HepG2 (cell line): ENCODE data around the gene PTCD2. TPM values are rescaled to one million over a fixed set of nuclear protein-coding genes. Genes with fewer than 3 reads are reported as not detected.
A peak's percentile ranks its signal among the peaks of the same experiment; 100 is the strongest.

Experiments used
- ATAC-seq: fragments of 200-7000 bp; cut with Tn5 transposase; 3 replicates; pipeline ENCODE4 v1.9.1; 2020; ENCODE audit warnings: mild to moderate bottlenecking, moderate library complexity
- BruUV-seq: library from RNA; stranded (reverse); fragments of 400-500 nt; replicated peaks from 2 replicates; lab custom pipeline; 2021; lab: Mats Ljungman, UMichigan
- CTCF ChIA-PET: fragments of 300-600 bp; formaldehyde crosslinking; extraction: SDS; loops from one replicate; lab custom pipeline; 2021; ENCODE audit warnings: low total read pairs, inconsistent platforms, low intra/inter-chr PET ratio; lab: Yijun Ruan, JAX
- POLR2A ChIA-PET: fragments of 350-600 bp; sonication (Branson Sonifier 250); formaldehyde crosslinking; loops from one replicate; lab custom pipeline; 2020; ENCODE audit warnings: antibody characterized with exemption, inconsistent platforms; lab: Yijun Ruan, JAX
- DNase-seq: peaks from one replicate; pipeline ENCODE4 v3.0.0-alpha.2; 2015; ENCODE audit warnings: low spot score
- FAIRE-seq: peaks from 3 replicates; lab custom pipeline; 2011; peaks lifted over from hg19 to GRCh38; lab: Jason Lieb, UNC
- H2AFZ ChIP-seq: one replicate; pipeline ENCODE4 v1.6.1; 2011; ENCODE audit warnings: low read length, inconsistent platforms
- H3K27ac ChIP-seq: fragments of 300-600 bp; 3 replicates; pipeline ENCODE4 v1.8.0; 2011; ENCODE audit warnings: mixed run types, mild to moderate bottlenecking, mixed read lengths, low read length, inconsistent platforms; ENCODE audit not compliant: insufficient read depth; ENCODE audit errors: extremely low read length
- H3K27me3 ChIP-seq, 2 experiments: fragments of 200-600 bp in 1 of 2; 2 replicates in 1 of 2; 3 replicates in 1 of 2; pipeline versions ENCODE4 v1.6.0 to v1.8.0; 2011; ENCODE audit warnings: low read length in 2 of 2, mild to moderate bottlenecking in 2 of 2, moderate library complexity in 2 of 2, inconsistent platforms in 1 of 2; ENCODE audit not compliant: insufficient read depth in 2 of 2, control insufficient read depth in 1 of 2
- H3K36me3 ChIP-seq, 2 experiments: fragments of 200-600 bp in 1 of 2; replicated peaks in 1 of 2; 2 replicates in 1 of 2; 3 replicates in 1 of 2; pipeline versions ENCODE4 v1.5.1 to v1.8.0; 2011; ENCODE audit warnings: low read length in 2 of 2, inconsistent platforms in 1 of 2; ENCODE audit not compliant: insufficient read depth in 2 of 2, control insufficient read depth in 1 of 2
- H3K4me1 ChIP-seq: 2 replicates; pipeline ENCODE4 v1.5.1; 2012; ENCODE audit warnings: low read length, inconsistent platforms; ENCODE audit not compliant: insufficient read depth
- H3K4me2 ChIP-seq: 2 replicates; pipeline ENCODE4 v1.6.0; 2011; ENCODE audit warnings: low read depth, low read length, inconsistent platforms
- H3K4me3 ChIP-seq, 3 experiments: fragments of 200-600 bp in 1 of 3; sonication (generic), shearing (Covaris generic) in 1 of 3; replicated peaks in 1 of 3; 2 replicates each; pipeline ENCODE4 v1.5.1; 2011 to 2016; ENCODE audit warnings: low read length in 3 of 3, inconsistent platforms in 2 of 3, low read depth in 2 of 3, mild to moderate bottlenecking in 2 of 3, control low read depth in 1 of 3, mixed read lengths in 1 of 3; ENCODE audit not compliant: insufficient read depth in 1 of 3
- H3K79me2 ChIP-seq: one replicate; pipeline ENCODE4 v1.6.1; 2011; ENCODE audit warnings: low read length, inconsistent platforms; ENCODE audit not compliant: insufficient read depth
- H3K9ac ChIP-seq: 2 replicates; pipeline ENCODE4 v1.6.0; 2011; ENCODE audit warnings: mild to moderate bottlenecking, low read depth, low read length, inconsistent platforms; ENCODE audit not compliant: insufficient read depth
- H3K9me3 ChIP-seq: 2 replicates; pipeline ENCODE4 v1.5.1; 2012; ENCODE audit warnings: mild to moderate bottlenecking, low read length
- H4K20me1 ChIP-seq: 2 replicates; pipeline ENCODE4 v1.6.0; 2011; ENCODE audit warnings: inconsistent platforms, mild to moderate bottlenecking, low read length, moderate library complexity; ENCODE audit not compliant: insufficient read depth
- ATF7-NPFF ChIP-seq: sonication (generic); formaldehyde crosslinking; IDR thresholded peaks from 2 replicates; pipeline ENCODE4 v1.8.1; 2023; ENCODE audit warnings: mild to moderate bottlenecking, low read depth, missing genetic modification reagents, moderate library complexity
- CAMTA2 ChIP-seq: sonication (generic); formaldehyde crosslinking; IDR thresholded peaks from 2 replicates; pipeline ENCODE4 v1.4.0; 2020; ENCODE audit warnings: mild to moderate bottlenecking, missing genetic modification reagents, borderline replicate concordance
- GLI4 ChIP-seq: sonication (generic); formaldehyde crosslinking; IDR thresholded peaks from 2 replicates; pipeline ENCODE4 v1.5.1; 2020; ENCODE audit warnings: missing genetic modification reagents, mild to moderate bottlenecking, moderate library complexity, borderline replicate concordance
- HMGA1 ChIP-seq: sonication (generic); formaldehyde crosslinking; conservative IDR thresholded peaks from 2 replicates; pipeline ENCODE4 v1.4.0; 2020; ENCODE audit warnings: missing genetic modification reagents
- MEF2D ChIP-seq: sonication (generic); formaldehyde crosslinking; IDR thresholded peaks from 2 replicates; pipeline ENCODE4 v1.5.1; 2020; ENCODE audit warnings: mild to moderate bottlenecking, missing genetic modification reagents
- NFIC ChIP-seq: IDR thresholded peaks from 2 replicates; pipeline ENCODE4 v1.6.1; 2012; ENCODE audit warnings: mild to moderate bottlenecking, low read length, inconsistent platforms
- POLR2G ChIP-seq: fragments of 200-400 bp; formaldehyde crosslinking; IDR thresholded peaks from 2 replicates; pipeline ENCODE4 v1.6.1; 2018; ENCODE audit warnings: mild to moderate bottlenecking, low read depth, low read length, moderate library complexity
- PRMT3 ChIP-seq: sonication (generic); formaldehyde crosslinking; IDR thresholded peaks from 2 replicates; pipeline ENCODE4 v1.8.1; 2022; ENCODE audit warnings: low read depth, mild to moderate bottlenecking, moderate library complexity, missing genetic modification reagents, borderline replicate concordance
- SOX13 ChIP-seq, 3 experiments: fragments of 450-650 bp in 1 of 3; sonication (generic) in 1 of 3; formaldehyde crosslinking in 1 of 3; IDR thresholded peaks in 2 of 3; conservative IDR thresholded peaks in 1 of 3; 2 replicates each; pipeline versions ENCODE4 v1.5.0 to v1.6.1; 2016 to 2020; ENCODE audit warnings: antibody characterized with exemption in 1 of 3, mild to moderate bottlenecking in 1 of 3, missing compliant biosample characterization in 1 of 3, missing genetic modification reagents in 1 of 3, moderate library complexity in 1 of 3
- TOE1 ChIP-seq: sonication (generic); formaldehyde crosslinking; IDR thresholded peaks from 2 replicates; pipeline ENCODE4 v1.4.0; 2020; ENCODE audit warnings: mild to moderate bottlenecking, missing genetic modification reagents
- ZBTB42 ChIP-seq: sonication (generic); formaldehyde crosslinking; IDR thresholded peaks from 2 replicates; pipeline ENCODE4 v1.5.0; 2020; ENCODE audit warnings: mild to moderate bottlenecking, missing genetic modification reagents
- ZFP41 ChIP-seq: sonication (generic); formaldehyde crosslinking; IDR thresholded peaks from 2 replicates; pipeline ENCODE4 v1.4.0; 2020; ENCODE audit warnings: mild to moderate bottlenecking, missing genetic modification reagents, borderline replicate concordance
- ZMYM2 ChIP-seq: sonication (generic); formaldehyde crosslinking; IDR thresholded peaks from 2 replicates; pipeline ENCODE4 v1.8.0; 2022; ENCODE audit warnings: mild to moderate bottlenecking, missing genetic modification reagents
- ZNF3 ChIP-seq: IDR thresholded peaks from 2 replicates; pipeline ENCODE4 v1.7.0; 2017; ENCODE audit warnings: inconsistent platforms
- ZNF7 ChIP-seq: IDR thresholded peaks from 2 replicates; pipeline ENCODE4 v1.6.1; 2016; ENCODE audit warnings: missing biosample characterization, missing genetic modification reagents
- ZNF780A ChIP-seq: sonication (generic); formaldehyde crosslinking; IDR thresholded peaks from 2 replicates; pipeline ENCODE4 v1.8.0; 2022; ENCODE audit warnings: mild to moderate bottlenecking, missing genetic modification reagents, moderate library complexity
- WGBS: methylation state at CpG from one replicate; pipeline ENCODE4 v1.1.6; 2017; ENCODE audit warnings: low lambda C conversion rate; 5-methylcytosine and 5-hydroxymethylcytosine counted together
- in situ Hi-C: cut with HindIII; loops from 2 replicates; pipeline ENCODE4 v1.10.0; 2017; ENCODE audit warnings: low pct_unique_long_range_greater_than_20kb; ENCODE audit not compliant: extremely low pct_ligation_motif_present
- intact Hi-C: fragments of 100-400 bp; cut with micrococcal nuclease; formaldehyde crosslinking; loops from one replicate; pipeline ENCODE4 v1.10.0; 2022; ENCODE audit not compliant: unreplicated experiment
- polyA plus RNA-seq, 8 experiments: library from polyadenylated mRNA; depleted of rRNA in 3 of 8; stranded (reverse) in 7 of 8; unstranded in 1 of 8; fragments of >200 nt; fragmentation: Illumina TruSeq in 4 of 8; extraction: Trizol in 4 of 8; gene quantifications; 2 replicates each; pipeline versions ENCODE4 v1.2.1 to v1.2.3, GENCODE V29; 2011 to 2016; ENCODE audit warnings: low read depth in 4 of 8, missing spikeins in 1 of 8, mixed read lengths in 1 of 8; ENCODE audit not compliant: insufficient read depth in 1 of 8
- total RNA-seq, 5 experiments: library from RNA; depleted of rRNA; stranded (reverse); fragments of >200 nt; fragmentation: Illumina TruSeq; extraction: Trizol; gene quantifications; 2 replicates each; pipeline ENCODE4 v1.2.3, GENCODE V29; 2016; ENCODE audit warnings: low read depth in 1 of 5

The PTCD2 gene
- total and polyA plus RNA-seq, 2 of the 13 experiments (the other 11 are each of a cell fraction or from before 2014, with no cell fraction given): 5.3 to 6.4 TPM

DNA sequence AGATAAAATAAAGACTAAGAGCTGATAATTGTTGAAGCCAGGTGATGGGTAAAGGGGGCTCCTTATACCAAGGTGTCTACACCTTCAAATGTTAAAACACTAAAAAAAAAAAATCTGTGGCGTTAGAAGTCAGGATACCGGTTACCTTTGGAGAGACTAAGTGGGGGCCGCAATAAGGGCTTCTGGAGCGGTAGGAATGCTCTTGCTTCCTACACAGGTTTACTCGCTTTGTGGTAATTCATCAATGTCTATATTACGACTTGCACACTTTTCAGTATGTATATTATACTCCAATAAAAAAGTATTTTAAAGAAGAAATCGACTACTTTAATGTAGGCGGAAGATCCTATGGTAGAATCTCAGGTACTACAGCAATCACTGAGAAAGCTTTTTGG lies 12.6 kb upstream of the PTCD2 start:
- no TSS peak for BruUV-seq
- DNase-seq: no peak
- Histone ChIP-seq H3K27me3 (no peaks in the 10 kb centered on the region), H3K9ac (peak overlapping the region; percentile 96), H3K4me1 (peaks cover 47% of the 10 kb centered on the region), H3K9me3 (no peaks in the 10 kb centered on the region), H3K27ac (peak overlapping the region; percentile 98)
- intact Hi-C loops (no loop called here), in situ Hi-C loops (loop anchor here (5.0 to 25.0 kb wide), 2 partner anchors 170 to 520 kb away; no protein-coding TSS in a partner anchor)
- POLR2A ChIA-PET: interaction anchor here (0.8 to 2.8 kb wide), 12 partner anchors 10 to 65 kb away, joined by 3 to 60 read pairs (median 5); partner anchors contain the start of genes MRPS27 and PTCD2
- TF ChIP-seq ZNF3 (CRISPR knock-in tag) (no peak), NFIC (0 out of 2 replicates have a peak, but pooled peaks have one; percentile 45), ATF7-NPFF (CRISPR knock-in tag) (no peak)
- TF ChIP-seq, all 625 proteins: peak for 1
- 6% methylated on average over 8 of the region's 8 CpGs for WGBS
- FAIRE-seq (no peak), ATAC-seq (peak; percentile 1; the same call in 1 of the 3 replicates)
- no peaks in the 10 kb centered on the region for H4K20me1 ChIP-seq
- H3K79me2 ChIP-seq: peaks cover 51% of the 10 kb centered on the region
- peak overlapping the region; percentile 76 to 91 (median 80) for H3K4me3 ChIP-seq
- CTCF ChIA-PET: interaction anchor here (1.2 to 1.7 kb wide), 2 partner anchors 63 to 170 kb away, joined by 6 to 15 read pairs; no protein-coding TSS in a partner anchor
- H3K4me2 ChIP-seq: peak overlapping the region; percentile 80
- no peak overlapping the region for H2AFZ ChIP-seq
- H3K36me3 ChIP-seq: peaks cover 2 to 28% of the 10 kb centered on the region in 2 experiments; a peak in 4 of 5 replicates

DNA sequence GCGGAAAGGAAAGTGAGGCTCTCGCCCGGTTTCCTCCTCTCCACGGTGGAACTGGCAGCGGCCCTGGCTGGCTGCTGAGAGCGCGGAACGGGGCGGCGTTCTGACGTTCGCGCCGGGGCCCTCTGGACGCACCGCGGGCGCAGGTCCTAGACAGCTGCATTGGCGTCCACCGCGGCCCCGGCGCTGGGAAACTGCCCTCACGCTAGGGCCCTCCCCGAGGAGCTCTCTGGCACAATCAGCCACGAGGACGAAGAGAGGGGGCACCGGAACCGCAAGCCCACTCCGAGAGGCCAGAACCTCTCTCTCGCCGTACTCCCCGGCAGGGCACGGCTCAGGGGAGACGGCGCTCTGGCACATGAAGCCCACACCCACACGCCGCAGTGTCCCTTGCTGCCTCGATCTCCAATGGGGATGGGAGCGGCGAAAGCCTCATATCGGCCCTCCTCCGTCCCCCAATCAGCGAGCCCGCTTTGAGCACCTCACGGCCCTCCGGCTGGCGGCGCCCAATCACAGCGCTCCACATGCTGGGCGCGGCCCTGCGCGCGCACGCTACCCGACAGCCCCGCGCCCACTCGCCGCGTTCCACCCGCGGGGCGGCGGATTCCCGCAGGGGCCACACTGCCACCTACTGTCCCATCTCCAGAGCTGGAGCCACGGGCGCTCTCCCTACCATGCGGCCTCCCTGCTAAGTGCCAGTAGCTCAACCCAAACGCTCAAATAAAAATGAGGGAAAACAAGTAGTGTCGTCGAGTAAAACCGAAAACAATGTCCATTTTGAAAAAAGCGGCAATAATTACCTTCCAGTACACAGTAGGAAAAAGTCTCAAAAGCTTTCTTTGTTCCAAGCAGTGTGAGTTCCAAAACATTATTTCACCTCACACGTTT lies 12.0 kb upstream of the PTCD2 start:
- WGBS: 8% methylated on average over 17 of the region's 76 CpGs
- peak overlapping the region; percentile 76 to 91 (median 80) for H3K4me3 ChIP-seq
- no peaks in the 10 kb centered on the region for H4K20me1 ChIP-seq
- intact Hi-C loops (loop anchor here (1.0 to 2.0 kb wide), 5 partner anchors 13 to 530 kb away; no protein-coding TSS in a partner anchor), in situ Hi-C loops (loop anchor here (5.0 to 25.0 kb wide), 2 partner anchors 171 to 521 kb away; no protein-coding TSS in a partner anchor)
- ChIA-PET POLR2A (interaction anchor here (0.7 to 2.8 kb wide), 15 partner anchors 9 to 66 kb away, joined by 3 to 60 read pairs (median 5); partner anchors contain the start of genes MRPS27 and PTCD2), CTCF (interaction anchor here (1.2 to 1.7 kb wide), 2 partner anchors 63 to 170 kb away, joined by 6 to 15 read pairs; no protein-coding TSS in a partner anchor)
- H3K4me2 ChIP-seq: peak overlapping the region; percentile 80
- H3K27me3 ChIP-seq: no peaks in the 10 kb centered on the region
- peak overlapping the region; percentile 96 for H3K9ac ChIP-seq
- no peaks in the 10 kb centered on the region for H3K9me3 ChIP-seq
- peaks cover 47% of the 10 kb centered on the region for H3K4me1 ChIP-seq
- H2AFZ ChIP-seq: no peak overlapping the region
- peaks cover 2 to 32% of the 10 kb centered on the region in 2 experiments for H3K36me3 ChIP-seq
- DNase-seq (peak; percentile 93), ATAC-seq (peak; percentile 99), FAIRE-seq (peak; percentile 77)
- peaks cover 44% of the 10 kb centered on the region for H3K79me2 ChIP-seq
- TSS peak; percentile 79 for BruUV-seq
- H3K27ac ChIP-seq: peak overlapping the region; percentile 98
- peak; percentile 85; the same call in 1 of the 2 replicates for TF ChIP-seq ZBTB42 (CRISPR knock-in tag)
- TF ChIP-seq GLI4: peak; percentile 65; the same call in 1 of the 2 replicates
- TF ChIP-seq POLR2G: peak; percentile 98
- TF ChIP-seq HMGA1 (CRISPR knock-in tag): no peak
- no peak for TF ChIP-seq TOE1 (CRISPR knock-in tag)
- TF ChIP-seq MEF2D (CRISPR knock-in tag): 0 out of 2 replicates have a peak, but pooled peaks have one; percentile 72
- peak; percentile 47; the same call in 1 of the 2 replicates for TF ChIP-seq ZMYM2 (CRISPR knock-in tag)
- peak; percentile 87; the same call in 1 of the 2 replicates for TF ChIP-seq ZFP41 (CRISPR knock-in tag)
- TF ChIP-seq ZNF7 (CRISPR knock-in tag): no peak
- TF ChIP-seq CAMTA2 (CRISPR knock-in tag): peak; percentile 93; the same call in 1 of the 2 replicates
- no peak for TF ChIP-seq SOX13 (IDR thresholded peaks at IDR 0.05)
- peak in 1 of 2 experiments; percentile 20; a peak in 2 of 4 replicates for TF ChIP-seq SOX13 (CRISPR knock-in tag; conservative IDR thresholded peaks at IDR 0.05 in 1 of 2, IDR thresholded peaks at IDR 0.05 in 1 of 2)
- TF ChIP-seq ZNF780A (CRISPR knock-in tag): peak; percentile 78; the same call in 1 of the 2 replicates
- TF ChIP-seq PRMT3: peak; percentile 42; the same call in 1 of the 2 replicates
